Fibroblast of skin of left biceps (primary cell): ENCODE measurements around the gene SYTL3.
"Not testable (repeated sequence)": the region's sequence is repeated elsewhere in the genome, so short reads cannot be mapped to it uniquely, and the experiment has no call there.

Experiments
- DNase-seq, 2 experiments: peaks; one replicate each; pipeline ENCODE4 v3.0.0-alpha.2; 2013; ENCODE audit warnings: low read depth in 2 of 2

Gene SYTL3

DNA sequence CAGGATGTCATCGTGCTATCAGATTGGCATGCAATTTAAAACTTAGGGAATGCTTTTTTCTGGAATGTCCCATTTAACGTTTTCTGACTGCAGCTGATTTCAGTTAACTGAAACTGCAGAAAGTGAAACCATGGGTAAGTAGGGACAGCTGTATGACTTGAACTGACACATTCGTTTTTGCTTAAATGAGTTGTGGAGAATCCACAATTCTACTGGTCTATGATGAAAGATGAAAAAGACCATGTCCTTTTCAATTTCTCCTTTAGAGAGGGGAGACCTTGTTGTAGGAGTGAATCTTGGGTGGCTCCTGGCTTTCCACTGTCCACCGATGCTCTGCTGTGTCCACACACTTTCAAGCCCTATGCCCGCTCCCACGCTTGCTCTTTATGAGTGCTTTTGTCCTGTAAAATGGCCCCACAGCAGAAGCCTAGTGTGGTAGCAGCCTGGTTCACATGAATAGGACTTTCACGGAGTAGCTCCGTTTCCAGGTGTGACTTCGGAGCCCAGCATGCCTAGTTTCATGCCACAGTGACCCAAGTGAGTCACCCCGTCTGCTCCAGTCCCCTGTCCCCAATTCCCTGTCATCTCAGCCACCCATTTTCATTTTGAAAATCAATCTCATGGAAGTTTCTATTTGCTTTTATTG lies 27.2 kb upstream of the SYTL3 start:
- no peak for DNase-seq

DNA sequence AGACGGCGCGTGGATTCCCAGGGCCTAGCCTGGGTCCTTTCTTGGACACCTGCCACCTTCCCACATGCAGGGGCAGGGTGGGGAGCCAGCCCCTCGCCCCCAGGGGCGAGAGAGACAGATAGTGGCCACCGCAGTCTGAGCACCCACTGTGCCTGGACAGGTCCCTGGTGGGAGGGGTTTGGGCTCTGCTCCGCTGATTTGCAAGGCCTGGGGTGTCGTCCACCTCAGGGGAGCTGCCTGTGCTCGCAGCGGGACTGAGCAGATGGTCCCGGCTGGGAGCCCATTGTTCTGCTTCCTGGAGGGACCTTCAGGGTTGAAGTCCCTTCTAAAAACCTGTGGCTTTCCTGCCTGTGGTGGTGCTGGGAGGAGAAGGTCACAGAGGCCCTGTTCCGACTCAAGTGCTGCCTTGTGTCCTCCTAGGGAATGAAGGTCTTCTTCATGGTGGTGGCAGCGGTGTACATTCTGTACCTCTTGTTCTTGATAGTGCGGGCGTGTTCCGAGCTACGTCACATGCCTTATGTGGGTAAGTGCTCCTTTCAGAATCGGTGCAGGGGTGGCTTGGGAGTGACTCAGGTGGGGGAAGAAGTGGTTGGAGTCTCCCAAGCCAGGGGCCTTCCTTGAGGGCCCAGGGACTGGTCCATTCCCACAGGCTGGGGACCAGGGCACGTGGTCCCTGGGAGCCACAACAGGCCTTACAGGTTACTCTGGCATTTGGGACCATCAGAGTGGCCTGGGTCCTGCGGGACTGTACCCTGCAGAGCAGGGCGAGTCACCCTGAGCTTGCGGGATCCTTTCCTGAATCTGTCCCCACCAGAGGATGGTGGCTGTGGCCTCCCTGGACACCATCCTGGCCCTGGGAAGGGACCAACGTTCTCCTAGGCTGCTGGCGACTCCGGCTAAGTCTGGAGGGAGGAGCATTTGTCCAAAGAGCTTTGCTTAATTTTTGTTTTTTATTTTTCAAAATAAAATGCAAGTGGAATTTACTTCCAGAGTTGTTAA lies 24.9 kb upstream of the SYTL3 start:
- no peak for DNase-seq

DNA sequence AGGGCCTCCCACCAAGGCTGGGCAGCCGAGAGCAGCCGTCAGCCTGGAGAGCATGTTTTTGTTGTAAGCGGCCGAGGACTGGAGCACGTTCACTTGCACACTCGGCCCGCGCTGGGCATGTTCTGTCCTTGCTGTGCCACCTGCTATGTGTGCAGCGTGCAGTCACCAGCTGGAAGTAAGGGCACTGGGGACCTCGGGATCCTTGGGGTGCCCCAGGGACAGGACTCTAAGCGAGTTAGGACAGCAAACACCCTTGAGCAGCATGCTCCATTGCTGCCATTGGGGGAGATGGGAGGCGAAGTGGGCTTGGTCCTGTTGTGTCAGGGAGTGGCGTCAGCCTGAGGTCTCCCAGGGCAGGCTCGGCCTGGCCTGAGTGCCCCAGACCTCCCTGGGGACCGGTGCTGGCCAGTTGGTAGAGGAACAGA lies 24.0 kb upstream of the SYTL3 start:
- no peak for DNase-seq

DNA sequence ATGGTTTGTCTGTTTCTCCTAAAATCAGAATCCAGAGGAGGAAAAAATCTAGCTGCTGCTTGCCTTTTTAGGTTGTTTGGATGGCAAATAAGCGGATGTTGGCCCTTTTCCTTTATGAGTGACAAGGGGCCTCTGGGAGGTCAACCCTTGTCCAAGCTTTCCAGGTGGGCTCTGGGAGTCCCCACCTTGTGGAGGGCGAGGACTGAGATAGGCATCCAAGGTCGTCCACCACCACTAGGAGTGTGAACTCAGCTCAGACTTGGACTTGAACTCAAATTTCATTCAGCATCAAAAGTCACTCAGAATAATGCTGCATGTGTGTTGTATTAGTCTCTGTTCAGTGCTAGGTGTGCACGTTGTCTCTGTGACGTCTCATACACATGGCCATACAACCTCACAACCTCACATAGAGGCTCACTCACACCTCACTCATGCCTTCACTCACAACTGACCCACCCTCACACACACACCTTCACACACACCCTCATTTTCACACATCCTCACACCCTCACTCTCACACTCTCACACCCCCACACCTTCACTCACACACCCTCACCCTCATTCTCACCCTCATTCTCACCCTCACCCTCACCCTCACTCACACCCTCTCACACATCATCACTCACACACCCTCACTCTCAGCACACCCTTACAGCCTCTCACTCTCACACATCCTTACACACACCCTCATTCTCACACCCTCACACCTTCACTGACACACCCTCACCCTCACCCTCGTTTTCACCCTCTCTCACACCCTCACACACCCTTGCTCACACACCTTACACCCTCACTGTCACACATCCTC lies 23.3 kb upstream of the SYTL3 start:
- DNase-seq: no peak

DNA sequence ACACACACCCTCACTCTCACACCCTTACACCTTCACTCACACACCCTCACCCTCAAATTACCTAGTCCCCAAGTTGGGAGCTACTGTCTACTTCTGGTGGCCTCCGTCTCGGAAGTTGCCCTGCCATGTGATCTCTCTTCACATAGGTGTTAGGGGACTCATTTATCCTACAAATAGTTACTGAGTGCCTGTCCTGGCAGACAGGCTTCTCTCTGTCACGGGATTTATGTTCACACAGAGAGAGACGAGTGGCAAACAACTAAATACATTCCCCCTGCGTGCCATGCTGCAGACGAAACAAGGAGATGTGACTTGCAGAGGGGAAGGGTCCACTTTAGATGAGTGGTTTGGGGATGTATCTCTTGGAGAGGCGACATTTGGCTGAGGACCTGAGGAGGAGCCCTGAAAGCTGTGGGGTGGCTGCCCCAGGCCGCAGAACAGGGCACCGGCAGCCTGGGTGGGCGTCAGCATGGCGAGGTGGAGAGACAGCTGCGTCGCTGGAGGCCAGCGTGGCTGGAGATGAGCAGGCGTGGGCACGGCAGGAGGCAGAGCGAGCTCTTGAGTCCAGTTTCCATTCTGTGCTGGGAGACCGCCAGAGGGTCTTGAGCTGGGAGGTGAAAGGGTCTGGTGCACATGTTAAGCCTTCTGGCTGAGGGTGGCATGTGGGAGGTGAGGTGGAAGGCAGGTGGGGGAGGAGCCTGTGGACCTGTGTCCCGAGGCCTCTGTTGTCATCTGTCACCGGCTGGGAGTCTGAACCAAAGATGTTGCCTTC lies 22.5 kb upstream of the SYTL3 start:
- no peak for DNase-seq

DNA sequence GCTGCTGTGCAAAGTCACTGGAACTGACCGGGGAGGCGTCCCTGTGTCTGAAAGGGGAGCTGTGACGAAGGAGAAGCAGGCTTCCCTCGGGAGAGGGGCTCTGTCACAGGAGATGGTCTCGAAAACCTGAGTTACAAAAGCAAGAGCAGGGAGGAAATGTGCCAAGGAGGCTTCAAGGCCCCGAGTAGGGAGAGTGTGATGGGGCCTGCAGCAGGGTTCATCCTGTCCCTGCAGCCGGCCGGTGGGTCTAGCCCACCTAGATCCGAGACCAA lies 22.0 kb upstream of the SYTL3 start:
- DNase-seq: no peak

DNA sequence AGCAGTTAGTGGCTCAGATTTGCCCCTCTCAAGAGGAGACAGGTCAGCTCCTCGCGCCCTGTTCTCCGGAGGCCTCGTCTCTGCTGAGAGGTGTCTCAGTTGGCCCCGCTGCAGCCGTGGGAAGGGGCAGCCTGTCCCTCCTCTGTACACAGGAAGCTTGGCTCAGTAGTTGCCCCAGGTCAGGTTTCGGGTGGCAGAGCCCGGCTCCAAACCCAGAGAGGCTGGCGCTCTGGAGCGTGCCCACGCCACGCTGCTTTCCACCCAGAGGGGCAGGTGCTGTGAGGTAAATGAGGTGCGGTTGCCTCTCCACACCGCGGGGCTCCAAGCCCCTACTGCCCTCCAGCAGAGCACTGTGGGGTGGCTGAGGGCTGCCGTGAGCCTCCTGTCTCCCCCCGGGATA lies 21.3 kb upstream of the SYTL3 start:
- DNase-seq: no peak

DNA sequence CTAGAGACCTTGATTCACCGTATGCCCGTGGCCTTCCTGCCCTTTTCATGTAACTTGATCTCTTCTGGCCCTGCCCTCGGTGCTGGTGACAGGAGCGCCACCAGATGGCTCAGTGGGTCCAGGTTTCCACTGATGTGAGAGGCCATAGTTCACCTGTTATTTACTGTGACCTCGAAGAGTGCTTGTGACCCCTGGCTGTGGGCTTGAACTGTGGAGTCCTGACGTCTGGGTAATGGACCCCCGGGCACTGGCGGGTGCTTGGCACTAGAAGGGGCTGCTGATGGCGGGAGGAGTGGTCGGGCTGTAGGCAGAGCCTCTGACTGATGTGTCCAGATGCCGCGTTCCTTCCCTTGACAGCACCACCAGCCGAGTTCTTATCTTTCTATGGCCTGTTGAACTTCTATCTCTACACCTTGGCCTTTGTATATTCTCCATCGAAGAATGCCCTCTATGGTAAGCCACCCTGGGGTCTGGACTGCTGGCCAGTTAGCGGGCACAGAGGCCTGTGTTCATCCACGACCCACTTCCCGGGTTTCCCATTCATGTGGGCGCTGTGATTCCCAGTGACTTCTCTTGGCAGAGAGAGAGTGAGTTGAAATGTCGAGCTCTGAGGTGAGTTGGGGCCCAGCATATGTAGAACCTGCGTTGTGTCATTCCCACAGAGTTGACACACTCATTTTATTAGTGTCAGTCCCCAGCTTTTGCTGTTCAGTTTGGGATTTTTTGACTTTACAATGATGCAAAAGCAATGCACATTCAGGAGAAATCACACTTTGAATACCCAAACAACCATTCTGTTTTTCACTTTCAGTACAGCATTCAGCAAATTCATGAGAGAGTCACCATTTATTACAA lies 20.3 kb upstream of the SYTL3 start:
- DNase-seq: no peak

DNA sequence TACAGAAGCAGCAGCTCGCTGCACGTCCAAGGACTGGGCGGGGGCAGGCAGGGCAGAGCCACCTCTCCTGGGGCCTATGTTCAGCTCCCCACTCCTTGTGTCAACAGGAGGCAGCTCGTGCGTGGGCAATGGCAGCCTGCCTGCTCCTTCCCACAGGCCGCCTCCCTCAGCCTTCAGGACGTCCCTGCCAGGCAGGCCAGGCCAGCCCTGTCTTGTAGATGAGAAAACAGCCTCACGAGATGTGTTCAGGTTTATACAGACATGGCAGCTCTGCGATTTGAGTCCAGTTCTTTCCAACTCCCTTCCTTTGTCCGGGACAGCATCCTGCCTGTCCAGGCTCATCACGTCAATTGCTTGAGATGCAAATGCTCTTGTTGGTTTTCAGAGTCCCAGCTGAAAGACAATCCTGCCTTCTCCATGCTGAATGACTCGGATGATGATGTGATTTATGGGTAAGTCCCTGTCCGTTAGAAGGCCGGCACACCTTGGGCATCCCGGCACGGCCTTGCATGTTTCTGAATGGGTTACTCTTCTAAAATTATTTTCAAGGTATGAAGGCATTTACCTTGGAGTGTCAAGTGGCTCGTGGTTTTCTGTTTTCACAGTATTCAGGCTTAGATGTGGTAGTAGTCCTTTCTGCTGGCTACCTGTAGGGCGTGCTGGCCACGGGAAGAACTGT lies 18.8 kb upstream of the SYTL3 start:
- no peak for DNase-seq

DNA sequence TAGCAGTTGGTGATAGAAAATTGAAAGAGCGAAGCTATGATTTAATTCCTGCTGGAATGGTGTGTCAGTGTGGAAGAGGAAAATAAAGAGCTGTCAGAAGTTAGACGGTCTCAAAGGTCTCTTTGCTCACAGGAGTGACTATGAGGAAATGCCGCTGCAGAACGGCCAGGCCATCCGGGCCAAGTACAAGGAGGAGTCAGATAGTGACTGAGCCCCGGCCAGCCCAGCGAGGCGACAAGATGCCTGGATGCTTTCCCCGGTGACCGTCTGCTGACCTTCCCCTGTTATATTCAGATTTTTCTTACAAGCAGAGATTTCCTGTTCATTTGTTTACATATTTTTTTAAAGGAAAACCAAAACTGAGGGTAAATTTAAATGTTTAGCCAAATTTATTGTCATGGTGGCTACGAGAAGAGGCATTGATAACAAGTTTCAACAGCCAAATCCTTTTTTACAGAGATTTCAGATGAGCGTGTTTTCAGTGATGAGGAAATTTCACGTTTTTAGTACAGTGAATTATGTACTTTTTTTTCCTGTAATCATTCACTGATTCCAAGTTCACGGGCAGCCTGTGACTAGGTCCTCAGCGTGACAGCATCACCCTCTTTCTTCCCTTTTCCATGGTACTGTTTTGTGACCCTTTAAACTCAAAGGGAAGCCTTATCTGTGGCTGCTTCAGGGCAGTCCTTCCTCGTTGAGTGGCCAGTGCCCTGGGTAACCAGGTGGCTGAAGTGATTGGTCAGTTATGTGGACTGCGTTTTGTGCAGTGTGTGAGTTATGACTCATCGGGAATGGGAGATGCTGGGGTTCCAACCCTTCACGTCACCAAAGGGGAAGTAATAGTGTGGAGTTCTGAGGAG lies 17.9 kb upstream of the SYTL3 start:
- no peak for DNase-seq

DNA sequence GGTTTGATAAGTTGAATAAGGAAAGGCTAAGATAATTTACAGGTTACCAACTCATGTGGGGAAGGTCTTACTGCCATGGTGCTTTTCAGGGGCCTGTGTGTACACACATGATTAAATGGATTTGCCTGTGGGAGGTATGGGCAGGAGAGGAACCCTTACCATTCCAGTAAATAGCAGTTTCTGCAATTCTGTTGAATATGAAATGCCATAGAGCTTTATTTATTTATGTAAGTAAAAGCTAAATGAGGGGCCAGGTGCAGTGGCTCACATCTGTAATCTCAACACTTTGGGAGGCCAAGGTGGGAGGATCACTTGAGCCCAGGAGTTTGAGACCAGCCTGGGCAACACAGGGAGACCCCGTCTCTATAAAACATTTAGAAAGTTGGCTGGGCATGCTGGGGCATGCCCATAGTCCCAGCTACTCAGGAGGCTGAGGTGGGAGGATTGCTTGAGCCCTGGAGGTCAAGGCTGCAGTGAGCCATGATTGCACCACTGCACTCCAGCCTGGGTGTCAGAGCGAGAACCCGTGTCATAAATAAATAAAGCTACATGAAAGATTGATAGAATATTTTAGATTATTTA lies 17.2 kb upstream of the SYTL3 start:
- not testable (repeated sequence) for DNase-seq

DNA sequence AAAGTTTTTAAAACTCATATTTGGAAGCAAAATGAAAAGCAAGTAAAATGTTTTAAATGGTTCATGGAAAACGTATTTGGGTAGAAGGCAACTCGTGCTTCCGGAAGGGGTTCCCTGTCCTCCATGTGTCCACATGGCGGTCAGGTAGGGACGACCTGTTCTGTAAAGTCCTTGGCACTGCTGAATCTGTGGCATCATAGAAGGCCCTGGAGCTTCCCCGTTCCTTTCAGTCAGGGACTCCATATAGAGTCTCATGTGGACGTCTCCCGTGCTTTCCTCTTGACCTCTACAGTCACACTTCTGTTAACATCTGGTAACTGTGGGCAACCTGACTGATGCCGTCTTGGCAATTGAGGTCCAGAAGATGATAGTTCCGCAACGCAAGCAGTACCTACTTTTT lies 16.7 kb upstream of the SYTL3 start:
- DNase-seq: no peak

DNA sequence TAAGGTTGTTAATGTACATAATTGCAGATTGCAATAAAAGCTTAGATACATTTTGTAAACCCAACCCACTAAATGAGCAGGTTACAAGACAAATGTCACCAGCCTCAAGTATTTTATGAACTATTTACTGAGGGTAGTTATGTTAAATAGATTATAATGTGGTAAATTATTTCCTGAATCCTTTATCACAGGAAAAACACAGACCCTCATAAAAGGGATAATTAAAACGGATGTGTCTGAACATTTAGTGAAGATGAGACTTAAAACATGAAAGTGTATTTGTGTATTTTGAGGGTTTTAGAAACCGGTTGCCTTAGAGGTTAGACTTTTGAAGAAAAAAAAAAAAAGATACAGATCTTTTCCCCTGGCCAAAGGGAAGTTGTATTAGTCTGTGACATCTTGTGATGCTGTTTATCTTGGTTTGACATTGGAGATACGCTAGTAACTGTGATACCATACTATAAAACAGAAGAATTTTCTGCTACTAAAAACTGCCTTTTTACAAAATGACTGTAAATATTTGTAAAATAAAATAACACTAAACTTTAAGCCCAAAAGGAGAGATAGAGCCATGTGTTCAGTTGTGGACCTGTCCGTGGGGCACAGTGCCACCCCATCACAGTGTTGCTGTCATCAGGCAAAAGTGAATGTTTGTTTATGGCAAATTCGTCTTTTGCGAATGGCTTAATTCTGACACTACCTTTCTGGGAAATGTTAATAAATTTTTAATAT lies 15.0 kb upstream of the SYTL3 start:
- DNase-seq: no peak

DNA sequence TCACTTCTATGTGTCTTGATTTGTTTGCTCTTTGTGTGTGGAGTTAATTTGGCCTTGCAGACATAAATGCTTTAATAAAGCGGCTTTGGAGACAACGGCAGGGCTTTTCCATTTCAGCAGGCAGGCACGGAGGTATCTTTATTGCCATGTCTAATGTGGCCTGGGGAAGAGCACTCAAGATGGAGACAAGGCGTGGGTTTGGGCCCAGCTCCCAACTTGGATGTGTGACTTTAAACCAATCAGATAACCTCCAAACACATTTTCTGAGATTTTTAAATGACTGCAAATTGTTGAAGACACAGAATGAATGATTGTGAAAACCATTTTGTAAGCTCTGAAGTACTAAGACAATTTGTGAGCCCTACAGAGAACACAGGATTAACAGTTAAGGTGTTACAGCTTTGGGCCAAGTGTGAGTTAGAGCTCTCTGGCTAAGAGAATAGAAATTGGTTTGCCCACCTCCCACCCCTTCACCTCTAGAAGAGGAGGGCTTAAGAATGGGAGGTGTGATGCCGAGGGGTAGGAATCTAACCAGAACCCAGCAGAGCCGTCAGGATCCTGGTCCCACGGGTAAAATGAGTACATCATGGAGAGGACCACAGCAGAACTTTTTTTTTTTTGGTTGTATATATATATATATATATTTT lies 14.3 kb upstream of the SYTL3 start:
- no peak for DNase-seq

DNA sequence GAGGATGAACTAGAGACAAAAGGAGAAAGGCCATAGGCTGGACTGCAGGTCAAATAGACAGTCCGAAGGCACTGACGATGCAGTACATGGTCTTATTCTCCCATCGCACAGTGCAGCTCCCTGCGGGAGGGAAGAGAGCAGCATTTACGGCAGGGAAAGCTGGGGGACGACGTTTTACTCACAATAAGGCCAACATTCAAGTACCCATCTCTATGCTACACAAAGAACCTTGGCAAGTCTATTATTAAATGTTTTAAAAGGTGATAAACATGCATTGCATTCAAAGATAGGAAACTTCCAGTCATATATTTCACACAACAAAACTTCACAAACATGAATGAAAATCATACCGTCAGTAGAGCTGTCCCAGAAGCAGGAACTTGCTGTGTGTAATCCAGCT lies 13.1 kb upstream of the SYTL3 start:
- DNase-seq: no peak

DNA sequence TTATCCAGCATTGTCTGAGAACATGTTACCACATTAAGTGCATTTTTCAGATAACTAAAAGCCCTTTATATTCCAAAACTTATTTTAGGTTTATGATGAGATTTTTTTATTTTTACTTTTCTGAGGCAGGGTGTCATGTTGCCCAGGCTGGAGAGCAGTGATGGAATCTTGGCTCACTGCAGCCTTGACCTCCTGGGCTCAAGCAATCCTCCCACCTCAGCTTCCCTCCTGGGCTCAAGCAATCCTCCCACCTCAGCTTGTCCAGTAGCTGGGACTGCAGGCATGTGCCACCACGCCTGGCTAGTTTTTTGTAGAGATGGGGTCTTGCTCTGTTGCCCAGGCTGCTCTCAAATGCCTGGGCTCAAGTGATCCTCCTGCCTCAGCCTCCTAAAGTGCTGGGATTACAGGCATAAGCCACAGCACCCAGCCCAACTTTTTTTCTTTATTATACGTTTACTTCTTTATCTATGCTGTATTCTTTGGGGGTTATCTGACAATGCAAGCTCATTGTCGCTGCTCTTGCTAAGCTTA lies 11.5 kb upstream of the SYTL3 start:
- DNase-seq: no peak

DNA sequence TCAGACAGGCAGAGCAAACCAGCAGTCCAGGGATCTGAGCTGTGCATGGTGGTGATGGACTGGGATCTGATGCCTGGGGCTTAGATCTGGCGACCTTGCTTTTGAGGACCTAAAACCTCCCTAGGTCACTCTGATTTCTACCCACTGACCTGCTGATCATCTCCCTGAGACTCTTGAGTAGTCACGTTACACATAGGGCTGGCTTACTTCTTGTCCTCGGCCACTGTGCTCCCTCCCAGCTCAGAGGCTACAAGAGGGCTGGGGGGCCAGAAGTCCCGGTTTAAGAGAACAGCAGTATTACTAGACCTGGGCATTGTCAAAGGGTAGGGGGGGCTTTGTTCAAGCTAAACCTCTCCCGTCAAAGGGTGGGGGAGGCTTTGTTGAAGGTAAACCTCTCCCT lies 10.8 kb upstream of the SYTL3 start:
- no peak for DNase-seq
